Motor neuron (in vitro differentiated cells): Measurements from ENCODE around the gene ELF1. TPM values are rescaled to one million over a fixed set of nuclear protein-coding genes. Genes with fewer than 3 reads are reported as not detected.
A peak's percentile ranks its signal among the peaks of the same experiment; 100 is the strongest.

Experiments used
- ATAC-seq, 8 experiments: fragments of 200-7000 bp; cut with Tn5 transposase; replicated peaks in 6 of 8; 2 replicates each; pipeline ENCODE4 v1.8.0; 2021; ENCODE audit warnings: mild to moderate bottlenecking in 8 of 8, moderate library complexity in 8 of 8
- H3K27ac ChIP-seq, 2 donors: fragments of 250-450 bp; sonication (Bioruptor Pico); 2 replicates each; pipeline ENCODE4 v1.9.0; 2021; ENCODE audit warnings: antibody characterized with exemption in 2 of 2, mild to moderate bottlenecking in 2 of 2, moderate library complexity in 1 of 2
- H3K4me1 ChIP-seq, 2 donors: fragments of 250-450 bp; sonication (Bioruptor Pico); replicated peaks in 1 of 2; 2 replicates each; pipeline ENCODE4 v1.6.1; 2021; ENCODE audit warnings: antibody characterized with exemption in 2 of 2, mild to moderate bottlenecking in 2 of 2, moderate library complexity in 1 of 2
- H3K4me3 ChIP-seq, 5 donors: fragments of 250-450 bp; sonication (Bioruptor Pico); 2 replicates each; pipeline ENCODE4 v1.9.0; 2021; ENCODE audit warnings: antibody characterized with exemption in 5 of 5, mild to moderate bottlenecking in 5 of 5, moderate library complexity in 4 of 5
- WGBS, 10 experiments: fragments of 450-650 bp; shearing (Covaris generic); methylation state at CpG; one replicate each; pipeline ENCODE4 v1.0.0; 2022; 5-methylcytosine and 5-hydroxymethylcytosine counted together
- in situ Hi-C, 9 experiments: fragments of 400-800 bp; cut with MboI; loops; one replicate each; pipeline ENCODE4 v1.15.0; 2021; ENCODE audit warnings: low sequenced_read_pairs in 9 of 9, low pct_unique_long_range_greater_than_20kb in 2 of 9; ENCODE audit not compliant: unreplicated experiment in 9 of 9
- total RNA-seq, 8 experiments: library from RNA; unstranded; fragments of 300-600 nt; gene quantifications; 2 replicates each; pipeline versions ENCODE4 v1.2.3 to v1.2.4, GENCODE V29; 2022

Gene ELF1
- total RNA-seq, 8 experiments from 2014 or later: 5.9 to 48.0 (median 16.5) TPM

- H3K27ac ChIP-seq: no peak overlapping the region
- H3K4me3 ChIP-seq: no peak overlapping the region
- 74 to 97% (median 87%) methylated on average over 3 to 6 of the region's 6 CpGs; no CpG with 5 or more reads in 1 of the 10 experiments for WGBS, 10 experiments
- ATAC-seq: no peak
- in situ Hi-C loops: no loop called here
- H3K4me1 ChIP-seq: no peaks in the 10 kb centered on the region
Measured at GRCh38 chr13:40994581-40995230, 24.4 kb downstream of the ELF1 start.

- Histone ChIP-seq H3K27ac (no peak overlapping the region), H3K4me3 (no peak overlapping the region), H3K4me1 (no peaks in the 10 kb centered on the region)
- in situ Hi-C loops: no loop called here
- ATAC-seq: no peak
Measured at GRCh38 chr13:40993987-40994386, 25.1 kb downstream of the ELF1 start.

- Histone ChIP-seq H3K4me3 (no peak overlapping the region), H3K27ac (no peak overlapping the region), H3K4me1 (no peaks in the 10 kb centered on the region)
- in situ Hi-C loops: no loop called here
- no peak for ATAC-seq
- 59 to 100% (median 71%) methylated on average over 1 to 6 of the region's 11 CpGs; no CpG with 5 or more reads in 3 of the 10 experiments for WGBS, 10 experiments
Measured at GRCh38 chr13:40992678-40993518, 26.2 kb downstream of the ELF1 start.

GRCh38 chr13:40987606-40988280 is 31.4 kb downstream of the ELF1 start:
- ATAC-seq: peak in 1 of 8 experiments; percentile 37
- Histone ChIP-seq H3K4me3 (no peak overlapping the region), H3K27ac (no peak overlapping the region), H3K4me1 (peaks cover 0 to under 1% of the 10 kb centered on the region in 2 donors)
- WGBS, 10 experiments: 31 to 100% (median 93%) methylated on average over 1 to 2 of the region's 2 CpGs
- in situ Hi-C loops: no loop called here

- peaks cover 0 to 3% of the 10 kb centered on the region in 2 donors for H3K4me1 ChIP-seq
- no peak overlapping the region for H3K4me3 ChIP-seq
- ATAC-seq: peak in 6 of 8 experiments; percentile 35 to 96 (median 53)
- in situ Hi-C loops: no loop called here
- H3K27ac ChIP-seq: no peak overlapping the region
- 9 to 97% (median 79%) methylated on average over 1 to 5 of the region's 5 CpGs; no CpG with 5 or more reads in 2 of the 10 experiments for WGBS, 10 experiments
Measured at GRCh38 chr13:40986101-40986856, 32.8 kb downstream of the ELF1 start.

GRCh38 chr13:40985381-40986100 is 33.6 kb downstream of the ELF1 start:
- in situ Hi-C loops: no loop called here
- Histone ChIP-seq H3K4me3 (no peak overlapping the region), H3K4me1 (peaks cover 0 to 3% of the 10 kb centered on the region in 2 donors), H3K27ac (no peak overlapping the region)
- WGBS, 10 experiments: 77 to 100% (median 88%) methylated on average over 2 to 5 of the region's 5 CpGs
- peak in 1 of 8 experiments; percentile 15 for ATAC-seq

- in situ Hi-C loops: no loop called here
- Histone ChIP-seq H3K4me1 (peaks cover 0 to 3% of the 10 kb centered on the region in 2 donors), H3K4me3 (no peak overlapping the region), H3K27ac (no peak overlapping the region)
- 50 to 100% (median 92%) methylated on average over 1 to 3 of the region's 3 CpGs; no CpG with 5 or more reads in 1 of the 10 experiments for WGBS, 10 experiments
- no peak for ATAC-seq
Measured at GRCh38 chr13:40984668-40985366, 34.3 kb downstream of the ELF1 start.

- WGBS, 10 experiments: 80 to 100% (median 95%) methylated on average over 1 to 4 of the region's 4 CpGs; no CpG with 5 or more reads in 3 of the 10 experiments
- no peak overlapping the region for H3K4me3 ChIP-seq
- no peak for ATAC-seq
- peaks cover 0 to 3% of the 10 kb centered on the region in 2 donors for H3K4me1 ChIP-seq
- in situ Hi-C loops: no loop called here
- H3K27ac ChIP-seq: no peak overlapping the region
Measured at GRCh38 chr13:40983725-40984667, 35.1 kb downstream of the ELF1 start.

GRCh38 chr13:40983259-40983658 is 35.9 kb downstream of the ELF1 start:
- H3K4me3 ChIP-seq: no peak overlapping the region
- in situ Hi-C loops: no loop called here
- peaks cover 0 to 3% of the 10 kb centered on the region in 2 donors for H3K4me1 ChIP-seq
- no peak for ATAC-seq
- H3K27ac ChIP-seq: no peak overlapping the region
- 12 to 100% (median 73%) methylated on average over 1 to 2 of the region's 2 CpGs; no CpG with 5 or more reads in 1 of the 10 experiments for WGBS, 10 experiments

- Histone ChIP-seq H3K27ac (no peak overlapping the region), H3K4me3 (no peak overlapping the region), H3K4me1 (peaks cover 0 to 3% of the 10 kb centered on the region in 2 donors)
- in situ Hi-C loops: no loop called here
- 29 to 84% (median 64%) methylated on average over 1 to 3 of the region's 3 CpGs for WGBS, 10 experiments
- no peak for ATAC-seq
Measured at GRCh38 chr13:40982772-40983171, 36.3 kb downstream of the ELF1 start.

- Histone ChIP-seq H3K4me3 (no peak overlapping the region), H3K4me1 (peaks cover 0 to 3% of the 10 kb centered on the region in 2 donors), H3K27ac (no peak overlapping the region)
- no peak for ATAC-seq
- 67 to 100% (median 86%) methylated on average over 1 to 4 of the region's 4 CpGs for WGBS, 10 experiments
- in situ Hi-C loops: no loop called here
Measured at GRCh38 chr13:40981949-40982348, 37.2 kb downstream of the ELF1 start.
